D721Med (cell line): Measurements from ENCODE around the gene MME.
"Not testable (repeated sequence)": the region's sequence is repeated elsewhere in the genome, so short reads cannot be mapped to it uniquely, and the experiment has no call there.

Source experiments
- DNase-seq: peaks from one replicate; pipeline ENCODE4 v3.0.0; 2011; ENCODE audit warnings: low spot score; ENCODE audit not compliant: insufficient read length
- FAIRE-seq: peaks from 2 replicates; lab custom pipeline; 2011; peaks lifted over from hg19 to GRCh38; lab: Jason Lieb, UNC
- CTCF ChIP-seq: IDR thresholded peaks from 2 replicates; pipeline ENCODE4 v1.5.1; 2012; ENCODE audit warnings: mild to moderate bottlenecking, control low read depth; ENCODE audit not compliant: insufficient read depth; ENCODE audit errors: missing control alignments

Gene MME

GRCh38 chr3:155110996-155111901 is 31.1 kb downstream of the MME start:
- TF ChIP-seq CTCF: no peak
- FAIRE-seq: no peak
- DNase-seq: no peak

GRCh38 chr3:155111971-155112370 is 31.9 kb downstream of the MME start:
- no peak for TF ChIP-seq CTCF
- no peak for DNase-seq
- FAIRE-seq: no peak

GRCh38 chr3:155112661-155113389 is 32.7 kb downstream of the MME start:
- no peak for DNase-seq
- FAIRE-seq: no peak
- TF ChIP-seq CTCF: no peak

GRCh38 chr3:155124745-155125144 is 44.6 kb downstream of the MME start:
- not testable (repeated sequence) for FAIRE-seq, DNase-seq

- no peak for TF ChIP-seq CTCF
- FAIRE-seq (no peak), DNase-seq (no peak)
These were observed 49.3 kb downstream of the MME start for GRCh38 chr3:155129396-155129795.

GRCh38 chr3:155130001-155130400 is 49.9 kb downstream of the MME start:
- no peak for DNase-seq
- FAIRE-seq: no peak
- TF ChIP-seq CTCF: no peak

- no peak for FAIRE-seq
- no peak for DNase-seq
- no peak for TF ChIP-seq CTCF
These were observed 51.0 kb downstream of the MME start for GRCh38 chr3:155131104-155131503.

GRCh38 chr3:155134311-155134710 is 54.2 kb downstream of the MME start:
- FAIRE-seq, DNase-seq: not testable (repeated sequence)
